Activated CD4-positive, alpha-beta memory T cell treated with anti-CD3 and anti-CD28 coated beads for 36 hours (primary cell): ENCODE results near the gene SERINC5. TPM values are rescaled to one million over a fixed set of nuclear protein-coding genes. Genes with fewer than 3 reads are reported as not detected.
"Not testable (repeated sequence)": the region's sequence is repeated elsewhere in the genome, so short reads cannot be mapped to it uniquely, and the experiment has no call there.

ENCODE experiments used
- CTCF ChIA-PET: fragments of 350-600 bp; sonication (Branson Sonifier 250); formaldehyde crosslinking; loops from one replicate; lab custom pipeline; 2021; ENCODE audit warnings: antibody characterized with exemption, inconsistent platforms; lab: Charles Lee
- POLR2A ChIA-PET: fragments of 350-600 bp; sonication (Branson Sonifier 250); formaldehyde crosslinking; loops from one replicate; lab custom pipeline; 2021; ENCODE audit warnings: antibody characterized with exemption; lab: Charles Lee
- DNase-seq: peaks from one replicate; pipeline ENCODE4 v3.0.0-alpha.2; 2020
- H3K27ac Mint-ChIP-seq: one replicate; pipeline ENCODE4 v1.8.0; 2021; ENCODE audit warnings: mixed read lengths
- H3K27me3 Mint-ChIP-seq: one replicate; pipeline ENCODE4 v1.8.0; 2021; ENCODE audit warnings: mixed read lengths
- H3K36me3 Mint-ChIP-seq: one replicate; pipeline ENCODE4 v1.8.0; 2021; ENCODE audit warnings: mixed read lengths
- H3K4me1 Mint-ChIP-seq: one replicate; pipeline ENCODE4 v1.8.0; 2021; ENCODE audit warnings: low read depth, mixed read lengths
- H3K4me3 Mint-ChIP-seq: one replicate; pipeline ENCODE4 v1.8.0; 2021; ENCODE audit warnings: mild to moderate bottlenecking, mixed read lengths
- H3K9me3 Mint-ChIP-seq: one replicate; pipeline ENCODE4 v1.8.0; 2021; ENCODE audit warnings: mixed read lengths
- intact Hi-C: fragments of 100-400 bp; cut with micrococcal nuclease; formaldehyde crosslinking; loops from one replicate; pipeline ENCODE4 v1.15.1; 2023
- total RNA-seq, 2 experiments: library from RNA; stranded (reverse); gene quantifications; one replicate each; pipeline ENCODE4 v1.2.3, GENCODE V29; 2021

SERINC5 gene
- total RNA-seq, 2 experiments from 2014 or later, result 42.8 to 48.0 TPM

DNA sequence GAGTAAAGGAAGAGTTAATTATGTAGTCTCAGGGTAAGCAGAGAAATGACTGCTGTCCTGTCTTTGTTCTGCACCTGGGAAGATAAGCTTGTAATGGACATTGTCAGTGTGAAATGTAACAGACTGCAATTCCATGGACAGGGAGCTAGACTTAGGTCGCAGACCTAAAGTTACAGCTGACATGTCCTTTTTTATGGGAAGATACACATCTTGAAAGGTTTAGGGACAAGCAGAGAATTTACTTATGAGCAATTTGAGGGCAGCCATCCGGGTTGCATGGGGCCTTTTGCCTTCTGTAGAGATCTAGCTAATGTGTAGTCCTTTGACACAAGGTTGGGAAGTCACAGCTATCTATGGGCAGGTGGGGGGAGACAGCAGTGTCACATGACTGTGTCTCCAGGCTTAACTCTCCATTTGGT, 85.7 kb downstream of the SERINC5 start:
- DNase-seq, result no peak
- Mint-ChIP-seq H3K36me3 (peaks cover 66% of the 10 kb centered on the region), H3K4me3 (no peak overlapping the region), H3K27me3 (no peaks in the 10 kb centered on the region), H3K9me3 (no peaks in the 10 kb centered on the region), H3K4me1 (peaks cover 65% of the 10 kb centered on the region), H3K27ac (peak overlapping the region; percentile 40)
- ChIA-PET POLR2A (interaction anchor here (0.9 to 2.5 kb wide), 3 partner anchors 9 to 86 kb away, joined by 3 to 8 read pairs (median 3); partner anchors contain the start of gene SERINC5), CTCF (interaction anchor here (0.7 kb wide), 1 partner anchor 79 kb away, joined by 3 read pairs; no protein-coding TSS in a partner anchor)
- intact Hi-C loops, result no loop called here

DNA sequence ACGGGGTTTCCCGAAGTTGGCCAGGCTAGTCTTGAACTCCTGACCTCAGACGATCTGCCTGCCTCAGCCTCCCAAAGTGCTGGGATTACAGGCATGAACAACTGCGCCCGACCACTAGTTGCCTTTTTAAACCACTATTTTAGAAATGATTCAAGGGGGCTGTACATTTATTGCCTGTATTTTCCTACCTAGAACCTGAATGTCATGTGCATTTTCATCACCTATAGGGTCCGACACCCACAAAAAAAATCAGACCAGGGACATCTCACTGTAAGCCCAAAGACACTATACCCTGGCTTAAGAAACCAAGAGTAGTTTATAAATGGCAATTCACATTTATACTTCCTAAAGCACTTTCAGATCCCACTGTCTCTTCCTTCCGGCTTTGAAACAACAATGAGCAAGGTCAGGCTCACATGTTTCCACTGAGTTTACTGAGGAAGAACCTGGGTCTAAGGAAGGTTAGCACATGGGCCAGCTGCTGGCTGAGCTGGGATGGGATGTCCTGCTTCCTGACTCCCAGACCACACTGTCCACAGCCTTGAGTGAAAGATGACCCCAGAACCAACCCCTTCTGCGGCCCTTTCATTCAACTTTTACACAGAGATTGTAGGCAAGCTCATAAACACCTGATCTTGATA, 87.3 kb downstream of the SERINC5 start:
- no peak overlapping the region for H3K4me3 Mint-ChIP-seq
- H3K9me3 Mint-ChIP-seq, result no peaks in the 10 kb centered on the region
- peaks cover 58% of the 10 kb centered on the region for H3K4me1 Mint-ChIP-seq
- intact Hi-C loops, result no loop called here
- H3K27me3 Mint-ChIP-seq, result no peaks in the 10 kb centered on the region
- peak overlapping the region; percentile 61 for H3K27ac Mint-ChIP-seq
- no peak for DNase-seq
- CTCF ChIA-PET, result no interaction called here
- peaks cover 64% of the 10 kb centered on the region for H3K36me3 Mint-ChIP-seq
- POLR2A ChIA-PET, result interaction anchor here (2.5 kb wide), 1 partner anchor 88 kb away, joined by 8 read pairs; the partner anchor contains the start of gene SERINC5

DNA sequence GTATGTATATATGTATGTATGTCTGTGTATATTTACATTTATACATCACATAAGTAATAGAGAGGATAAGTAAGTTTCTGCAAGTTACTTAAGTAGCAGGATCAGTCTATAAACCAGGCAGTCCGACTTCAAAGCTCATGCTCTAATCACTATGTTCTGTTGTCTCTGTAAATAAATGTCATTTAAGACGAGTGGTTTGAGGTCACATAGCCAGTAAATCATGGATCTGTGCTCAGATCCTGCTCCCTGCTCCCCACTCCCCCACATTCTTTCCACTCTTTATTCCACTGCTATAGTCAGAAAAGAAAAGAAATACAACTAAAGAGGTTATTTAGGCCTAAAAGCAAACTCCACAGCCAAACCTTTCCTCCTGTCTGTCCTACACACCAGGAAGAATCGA, 90.4 kb downstream of the SERINC5 start:
- peaks cover 73% of the 10 kb centered on the region for H3K36me3 Mint-ChIP-seq
- H3K27me3 Mint-ChIP-seq, result no peaks in the 10 kb centered on the region
- DNase-seq, result no peak
- H3K4me1 Mint-ChIP-seq, result peaks cover 60% of the 10 kb centered on the region
- H3K27ac Mint-ChIP-seq, result peak overlapping the region; percentile 49
- no peaks in the 10 kb centered on the region for H3K9me3 Mint-ChIP-seq
- no peak overlapping the region for H3K4me3 Mint-ChIP-seq
- intact Hi-C loops, result no loop called here
- ChIA-PET POLR2A (no interaction called here), CTCF (interaction anchor here (0.9 to 1.1 kb wide), 2 partner anchors 29 to 74 kb away, joined by 4 to 6 read pairs; no protein-coding TSS in a partner anchor)

DNA sequence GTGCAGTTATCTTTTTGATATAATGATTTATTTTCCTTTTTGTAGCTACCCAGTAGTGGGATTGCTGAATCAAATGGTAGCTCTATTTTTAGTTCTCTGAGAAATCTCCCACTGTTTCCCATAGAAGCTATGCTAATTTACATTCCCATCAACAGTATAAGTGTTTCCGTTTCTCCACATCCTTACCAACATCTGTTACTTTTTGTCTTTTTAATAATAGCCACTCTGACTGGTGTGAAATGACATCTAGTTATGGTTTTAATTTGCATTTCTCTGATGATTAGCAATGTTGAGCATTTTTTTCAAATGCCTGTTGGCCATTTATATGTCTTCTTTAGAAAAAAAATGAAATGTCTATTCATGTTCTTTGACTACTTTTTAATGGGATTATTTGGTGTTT, 94.7 kb downstream of the SERINC5 start:
- ChIA-PET POLR2A (interaction anchor here (0.7 kb wide), 1 partner anchor 9 kb away, joined by 3 read pairs; no protein-coding TSS in a partner anchor), CTCF (interaction anchor here (1.1 kb wide), 1 partner anchor 69 kb away, joined by 3 read pairs; no protein-coding TSS in a partner anchor)
- Mint-ChIP-seq H3K4me1 (peaks cover 51% of the 10 kb centered on the region), H3K27me3 (no peaks in the 10 kb centered on the region), H3K4me3 (no peak overlapping the region), H3K27ac (peak overlapping the region; percentile 57), H3K9me3 (no peaks in the 10 kb centered on the region), H3K36me3 (peaks cover 60% of the 10 kb centered on the region)
- intact Hi-C loops, result no loop called here
- DNase-seq, result no peak

DNA sequence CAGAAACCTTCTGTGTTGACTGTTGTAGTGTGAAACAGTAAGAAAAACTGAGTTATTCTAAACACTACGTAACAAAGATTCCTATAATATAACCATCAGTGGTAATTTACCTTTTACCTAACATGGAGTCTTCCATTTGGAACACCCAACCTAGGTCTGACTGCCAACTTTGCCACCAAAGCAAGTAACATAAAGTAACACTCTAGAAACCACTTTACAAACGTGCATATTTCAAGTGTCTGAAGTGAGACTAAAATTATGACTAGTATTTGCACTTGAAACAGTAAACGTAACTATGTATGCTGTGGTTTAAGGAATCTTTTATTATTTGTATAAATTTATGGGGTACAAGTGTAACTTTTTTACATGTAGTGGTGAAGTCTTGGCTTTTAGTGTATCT, 95.6 kb downstream of the SERINC5 start:
- intact Hi-C loops, result no loop called here
- Mint-ChIP-seq H3K27ac (peak overlapping the region; percentile 86), H3K4me1 (peaks cover 48% of the 10 kb centered on the region), H3K9me3 (no peaks in the 10 kb centered on the region), H3K4me3 (no peak overlapping the region), H3K27me3 (no peaks in the 10 kb centered on the region), H3K36me3 (peaks cover 56% of the 10 kb centered on the region)
- DNase-seq, result no peak
- CTCF ChIA-PET, result interaction anchor here (1.6 kb wide), 1 partner anchor 68 kb away, joined by 4 read pairs; no protein-coding TSS in a partner anchor
- POLR2A ChIA-PET, result interaction anchor here (1.1 kb wide), 1 partner anchor 35 kb away, joined by 3 read pairs; no protein-coding TSS in a partner anchor

DNA sequence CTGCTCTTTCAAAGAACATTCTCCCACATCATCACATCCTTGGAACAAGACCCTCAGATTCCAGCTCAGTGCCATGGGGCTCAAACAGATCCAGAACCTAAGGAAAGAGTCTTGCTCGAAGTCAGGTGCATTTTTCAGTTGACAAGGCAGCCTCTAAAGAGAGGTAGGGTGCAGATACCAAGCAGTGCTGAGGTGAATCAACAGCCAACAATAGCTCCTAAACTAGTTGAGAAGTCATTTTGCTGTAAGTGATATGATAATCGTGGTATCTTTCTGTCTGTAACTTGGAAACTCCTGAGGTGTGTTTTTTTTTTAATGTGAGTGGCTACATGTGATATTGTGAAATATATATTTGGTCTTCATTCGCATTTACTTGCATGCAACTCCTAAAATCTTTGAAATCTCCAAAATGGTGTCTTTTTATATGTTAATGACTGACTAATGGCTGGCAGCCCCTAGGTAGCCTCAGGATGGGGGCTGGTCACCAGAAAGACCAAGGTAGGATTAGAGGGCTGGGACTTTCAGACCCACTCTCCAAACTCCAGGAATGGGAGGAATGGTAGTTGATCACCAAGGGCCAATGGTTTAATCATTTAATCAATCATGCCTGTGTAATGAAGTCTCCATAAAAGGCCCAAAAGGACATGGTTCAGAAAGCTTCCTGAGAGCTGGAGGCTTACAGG, 96.6 kb downstream of the SERINC5 start:
- ChIA-PET POLR2A (interaction anchor here (1.1 kb wide), 1 partner anchor 34 kb away, joined by 3 read pairs; no protein-coding TSS in a partner anchor), CTCF (interaction anchor here (1.6 kb wide), 1 partner anchor 67 kb away, joined by 4 read pairs; no protein-coding TSS in a partner anchor)
- no peak overlapping the region for H3K4me3 Mint-ChIP-seq
- peaks cover 55% of the 10 kb centered on the region for H3K36me3 Mint-ChIP-seq
- peaks cover 48% of the 10 kb centered on the region for H3K4me1 Mint-ChIP-seq
- no peaks in the 10 kb centered on the region for H3K9me3 Mint-ChIP-seq
- no peaks in the 10 kb centered on the region for H3K27me3 Mint-ChIP-seq
- H3K27ac Mint-ChIP-seq, result peak overlapping the region; percentile 86
- DNase-seq, result no peak
- intact Hi-C loops, result no loop called here

DNA sequence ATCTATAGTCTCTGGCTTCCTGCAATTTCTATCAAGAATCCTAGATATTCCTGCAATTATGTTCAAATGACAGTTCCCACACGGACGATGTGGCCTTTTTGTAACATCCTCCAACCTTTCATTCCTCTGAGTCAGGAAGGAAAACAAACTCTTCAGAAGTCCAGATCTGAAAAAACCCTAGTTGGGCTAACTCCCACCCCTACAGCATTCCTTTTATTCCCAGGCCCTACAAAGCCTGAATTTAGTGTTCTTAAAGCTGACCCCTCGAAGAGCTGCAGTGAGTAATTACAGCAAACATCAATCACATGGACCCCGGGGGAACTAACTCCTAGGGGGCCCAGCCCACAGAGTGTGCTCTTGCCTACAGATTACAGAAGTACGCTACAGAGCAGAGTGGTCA, 99.7 kb downstream of the SERINC5 start:
- H3K27me3 Mint-ChIP-seq, result no peaks in the 10 kb centered on the region
- peaks cover 58% of the 10 kb centered on the region for H3K4me1 Mint-ChIP-seq
- POLR2A ChIA-PET, result no interaction called here
- H3K36me3 Mint-ChIP-seq, result peaks cover 36% of the 10 kb centered on the region
- no peaks in the 10 kb centered on the region for H3K9me3 Mint-ChIP-seq
- intact Hi-C loops, result no loop called here
- H3K4me3 Mint-ChIP-seq, result no peak overlapping the region
- no peak overlapping the region for H3K27ac Mint-ChIP-seq
- CTCF ChIA-PET, result interaction anchor here (0.7 to 1.3 kb wide), 2 partner anchors 73 to 96 kb away, joined by 3 to 4 read pairs; no protein-coding TSS in a partner anchor
- no peak for DNase-seq

DNA sequence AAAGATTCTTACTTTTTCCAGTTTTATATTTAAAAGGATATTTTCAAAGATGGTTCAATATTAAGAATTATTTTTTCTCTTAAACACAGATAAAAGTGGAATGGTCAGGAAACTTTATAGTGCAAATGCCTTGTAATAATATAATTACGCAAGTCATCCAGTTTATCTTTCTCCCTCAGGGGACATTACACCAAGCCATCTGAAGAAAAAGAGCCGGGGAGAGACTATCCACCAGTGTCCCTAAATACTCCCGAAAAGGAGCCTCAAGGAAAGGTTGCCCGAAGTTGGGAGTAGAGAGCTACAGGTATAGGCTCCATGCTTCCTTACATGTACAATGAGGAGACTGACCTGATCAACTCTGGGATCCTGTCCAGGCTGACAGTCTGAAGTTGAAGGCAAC, 101.1 kb downstream of the SERINC5 start:
- peak overlapping the region; percentile 64 for H3K27ac Mint-ChIP-seq
- peaks cover 64% of the 10 kb centered on the region for H3K4me1 Mint-ChIP-seq
- no peaks in the 10 kb centered on the region for H3K27me3 Mint-ChIP-seq
- ChIA-PET POLR2A (interaction anchor here (2.2 kb wide), 1 partner anchor 13 kb away, joined by 6 read pairs; no protein-coding TSS in a partner anchor), CTCF (interaction anchor here (0.7 to 1.1 kb wide), 3 partner anchors 63 to 132 kb away, joined by 3 read pairs; no protein-coding TSS in a partner anchor)
- no peak overlapping the region for H3K4me3 Mint-ChIP-seq
- no peak for DNase-seq
- H3K9me3 Mint-ChIP-seq, result no peaks in the 10 kb centered on the region
- peaks cover 46% of the 10 kb centered on the region for H3K36me3 Mint-ChIP-seq
- intact Hi-C loops, result no loop called here

DNA sequence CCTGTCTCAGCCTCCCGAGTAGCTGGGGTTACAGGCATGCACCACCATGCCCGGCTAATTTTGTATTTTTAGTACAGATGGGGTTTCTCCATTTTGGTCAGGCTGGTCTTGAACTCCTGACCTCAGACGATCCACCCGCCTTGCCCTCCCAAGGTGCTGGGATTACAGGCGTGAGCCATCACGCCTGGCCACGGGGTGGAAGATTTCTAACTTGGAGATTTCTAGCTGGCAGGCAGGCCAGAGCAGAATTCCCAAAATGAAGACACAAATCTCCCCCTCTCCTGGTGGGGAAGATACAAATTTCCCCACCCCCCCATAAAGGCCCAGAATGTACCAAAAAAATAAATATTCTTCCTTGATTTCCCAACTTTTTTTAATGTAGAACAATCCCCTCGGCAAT, 101.6 kb downstream of the SERINC5 start:
- H3K4me3 Mint-ChIP-seq, H3K27me3 Mint-ChIP-seq, intact Hi-C loops, DNase-seq, H3K9me3 Mint-ChIP-seq: not testable (repeated sequence)
- H3K4me1 Mint-ChIP-seq, result peaks cover 63% of the 10 kb centered on the region
- ChIA-PET POLR2A (interaction anchor here (2.2 kb wide), 1 partner anchor 12 kb away, joined by 6 read pairs; no protein-coding TSS in a partner anchor), CTCF (interaction anchor here (0.6 to 1.1 kb wide), 3 partner anchors 21 to 70 kb away, joined by 3 read pairs; no protein-coding TSS in a partner anchor)
- peaks cover 47% of the 10 kb centered on the region for H3K36me3 Mint-ChIP-seq
- H3K27ac Mint-ChIP-seq, result peak overlapping the region; percentile 90

DNA sequence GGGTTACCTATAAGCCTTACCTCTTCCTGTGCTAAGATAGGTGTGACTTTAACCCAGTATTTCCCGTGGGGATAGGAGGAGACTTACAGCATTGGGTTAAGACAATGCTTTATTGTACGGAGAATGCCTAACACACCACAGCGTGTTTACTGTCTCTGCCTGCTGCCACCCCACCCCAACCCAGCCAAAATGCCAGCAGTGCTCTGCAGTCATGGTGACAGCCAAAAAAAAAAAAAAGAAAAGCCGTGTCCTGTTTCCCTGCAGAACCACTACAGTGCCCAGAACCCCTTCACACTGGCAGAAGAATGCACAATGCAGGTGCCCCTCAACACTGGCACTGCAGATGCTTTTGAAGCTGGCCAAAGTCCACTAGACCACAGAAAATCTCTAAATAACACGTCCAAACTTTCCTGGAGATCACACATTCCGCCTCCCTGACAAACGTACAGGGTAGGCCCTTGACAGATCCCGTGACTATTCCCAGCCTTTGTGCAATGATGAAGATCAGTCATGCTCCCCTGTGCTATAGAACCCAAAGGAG, 102.2 kb downstream of the SERINC5 start:
- Mint-ChIP-seq H3K4me3 (no peak overlapping the region), H3K36me3 (peaks cover 44% of the 10 kb centered on the region), H3K4me1 (peaks cover 60% of the 10 kb centered on the region), H3K27ac (peak overlapping the region; percentile 90), H3K9me3 (no peaks in the 10 kb centered on the region), H3K27me3 (no peaks in the 10 kb centered on the region)
- POLR2A ChIA-PET, result interaction anchor here (0.6 to 2.2 kb wide), 4 partner anchors 12 to 500 kb away, joined by 3 to 6 read pairs (median 3); no protein-coding TSS in a partner anchor
- no peak for DNase-seq
- CTCF ChIA-PET, result interaction anchor here (0.6 to 1.3 kb wide), 4 partner anchors 11 to 70 kb away, joined by 3 read pairs; no protein-coding TSS in a partner anchor
- intact Hi-C loops, result loop anchor here (2.0 kb wide), 1 partner anchor 37 kb away; no protein-coding TSS in a partner anchor

DNA sequence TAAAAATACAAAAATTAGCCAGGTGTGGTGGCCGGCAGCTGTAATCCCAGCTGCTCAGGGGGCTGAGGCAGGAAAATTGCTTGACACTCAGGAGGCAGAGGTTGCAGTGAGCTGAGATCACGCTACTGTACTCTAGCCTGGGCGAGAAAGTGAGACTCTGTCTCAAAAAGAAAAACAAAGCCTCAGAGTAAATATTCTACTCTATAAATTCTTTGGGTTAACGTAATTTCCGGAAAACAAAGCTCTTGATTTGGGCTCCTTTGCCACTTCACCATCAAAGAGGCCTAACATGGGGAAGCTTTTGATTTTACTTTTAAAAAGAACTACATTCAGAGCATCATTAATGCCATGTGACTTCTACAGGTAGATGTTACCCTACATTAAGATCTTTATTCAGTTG, 103.1 kb downstream of the SERINC5 start:
- H3K27ac Mint-ChIP-seq, result peak overlapping the region; percentile 90
- peak overlapping the region; percentile 51 for H3K4me3 Mint-ChIP-seq
- H3K27me3 Mint-ChIP-seq, result no peaks in the 10 kb centered on the region
- H3K9me3 Mint-ChIP-seq, result no peaks in the 10 kb centered on the region
- ChIA-PET CTCF (interaction anchor here (0.6 to 1.3 kb wide), 3 partner anchors 12 to 1006 kb away, joined by 3 to 4 read pairs (median 3); no protein-coding TSS in a partner anchor), POLR2A (interaction anchor here (0.6 to 2.2 kb wide), 4 partner anchors 11 to 191 kb away, joined by 3 to 6 read pairs (median 3); no protein-coding TSS in a partner anchor)
- peaks cover 54% of the 10 kb centered on the region for H3K4me1 Mint-ChIP-seq
- H3K36me3 Mint-ChIP-seq, result peaks cover 39% of the 10 kb centered on the region
- no peak for DNase-seq
- intact Hi-C loops, result loop anchor here (2.0 kb wide), 1 partner anchor 38 kb away; no protein-coding TSS in a partner anchor
